NCI-H1930 (cell line): ENCODE data around the gene RASAL3.
"Not testable (repeated sequence)": the region's sequence is repeated elsewhere in the genome, so short reads cannot be mapped to it uniquely, and the experiment has no call there.

Experiments used
- DNase-seq, 2 experiments: peaks; one replicate each; lab custom pipeline; 2025; lab: John Stamatoyannopoulos, UW

The RASAL3 gene

DNA sequence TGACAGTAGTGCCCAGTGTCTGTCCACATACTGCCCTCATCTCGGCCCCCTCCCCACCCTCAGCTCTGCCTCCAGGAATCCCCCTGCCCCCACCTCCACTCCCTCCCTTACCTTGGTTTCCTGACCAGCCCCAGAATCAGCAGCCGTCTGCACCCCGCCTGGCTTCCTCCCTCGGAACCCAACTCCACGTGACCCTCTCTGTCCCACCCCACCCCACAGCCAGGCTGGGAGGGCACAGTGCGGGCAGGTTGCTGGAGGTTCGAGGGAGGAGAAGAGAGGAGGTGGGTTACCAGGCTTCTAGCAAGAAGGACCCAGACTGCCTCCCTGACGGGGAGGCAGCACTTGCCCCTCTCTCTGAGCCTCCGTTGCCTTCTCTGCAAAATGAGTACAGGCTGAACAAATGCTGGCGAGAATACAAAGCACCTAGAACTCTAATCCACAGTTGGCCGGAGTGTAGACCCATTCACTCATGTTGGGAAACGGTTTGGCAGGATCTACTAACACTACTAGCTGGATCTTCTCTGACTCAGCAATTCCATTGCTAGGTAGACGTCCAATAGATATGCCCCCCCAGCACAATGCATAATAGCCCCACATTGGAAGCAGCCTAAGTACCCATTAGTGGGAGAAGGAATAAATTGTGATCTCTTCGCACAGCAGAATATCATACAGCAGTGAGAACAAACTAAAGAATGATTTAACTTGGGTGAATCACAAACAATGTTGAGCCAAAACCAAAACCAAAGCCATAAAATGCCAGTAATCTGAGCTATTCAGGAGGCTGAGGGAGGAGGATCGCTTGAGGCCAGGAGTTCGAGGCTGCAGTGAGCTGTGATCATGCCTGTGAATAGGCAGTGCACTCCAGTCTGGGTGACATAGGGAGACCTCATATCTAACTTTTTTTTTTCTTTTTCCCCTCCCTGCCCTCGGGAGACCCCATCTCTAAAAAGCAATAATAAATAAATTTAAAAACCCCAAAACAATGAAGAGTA lies at the start of gene RASAL3:
Gene RASAL3 (minus strand): TSS at position 151 of the 992 bp plus-strand sequence. CDS start 186 bp downstream, outside the sequence.
- no peak for DNase-seq

GRCh38 chr19:15511671-15512424 lies 47.5 kb upstream of the RASAL3 start:
- DNase-seq = no peak

DNA sequence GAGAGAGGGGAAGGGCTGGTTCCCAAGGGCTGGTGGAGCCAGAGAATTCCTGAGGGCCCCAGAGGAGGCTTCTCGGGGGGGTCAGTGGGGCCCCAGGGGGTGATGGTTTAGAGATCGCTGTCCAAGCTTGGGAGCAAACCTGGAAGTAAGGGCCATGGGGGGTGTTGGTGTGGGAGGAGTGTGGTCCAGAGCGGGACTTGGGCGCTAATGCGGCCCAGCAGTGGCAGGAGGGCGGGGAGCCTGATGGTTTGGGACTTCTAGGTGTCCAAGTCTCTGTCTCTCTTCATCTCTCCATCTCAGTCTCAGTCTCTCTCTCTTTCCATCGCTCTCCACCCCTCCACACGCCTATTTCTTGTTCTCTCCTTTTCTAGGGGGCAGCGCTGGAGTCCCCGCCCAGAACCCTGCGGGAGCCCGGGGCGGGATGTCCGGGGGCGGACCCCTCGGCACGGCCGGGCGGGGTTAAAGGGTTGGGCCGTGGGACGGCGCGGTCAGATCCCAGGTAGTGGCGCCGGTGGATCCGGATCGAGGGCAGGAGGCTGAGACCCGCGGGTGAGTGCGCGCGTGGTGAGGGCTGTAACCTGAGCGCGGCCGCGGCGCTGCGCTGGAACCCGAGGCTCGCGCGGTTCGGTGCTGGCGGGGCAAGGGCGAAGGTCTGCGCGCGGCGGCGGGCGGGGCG lies 43.8 kb upstream of the RASAL3 start, which contains the start of gene CYP4F22:
Gene CYP4F22 (plus strand): TSS at position 491 of the 676 bp plus-strand sequence. CDS start 16,812 bp downstream, outside the sequence.
- no peak for DNase-seq

DNA sequence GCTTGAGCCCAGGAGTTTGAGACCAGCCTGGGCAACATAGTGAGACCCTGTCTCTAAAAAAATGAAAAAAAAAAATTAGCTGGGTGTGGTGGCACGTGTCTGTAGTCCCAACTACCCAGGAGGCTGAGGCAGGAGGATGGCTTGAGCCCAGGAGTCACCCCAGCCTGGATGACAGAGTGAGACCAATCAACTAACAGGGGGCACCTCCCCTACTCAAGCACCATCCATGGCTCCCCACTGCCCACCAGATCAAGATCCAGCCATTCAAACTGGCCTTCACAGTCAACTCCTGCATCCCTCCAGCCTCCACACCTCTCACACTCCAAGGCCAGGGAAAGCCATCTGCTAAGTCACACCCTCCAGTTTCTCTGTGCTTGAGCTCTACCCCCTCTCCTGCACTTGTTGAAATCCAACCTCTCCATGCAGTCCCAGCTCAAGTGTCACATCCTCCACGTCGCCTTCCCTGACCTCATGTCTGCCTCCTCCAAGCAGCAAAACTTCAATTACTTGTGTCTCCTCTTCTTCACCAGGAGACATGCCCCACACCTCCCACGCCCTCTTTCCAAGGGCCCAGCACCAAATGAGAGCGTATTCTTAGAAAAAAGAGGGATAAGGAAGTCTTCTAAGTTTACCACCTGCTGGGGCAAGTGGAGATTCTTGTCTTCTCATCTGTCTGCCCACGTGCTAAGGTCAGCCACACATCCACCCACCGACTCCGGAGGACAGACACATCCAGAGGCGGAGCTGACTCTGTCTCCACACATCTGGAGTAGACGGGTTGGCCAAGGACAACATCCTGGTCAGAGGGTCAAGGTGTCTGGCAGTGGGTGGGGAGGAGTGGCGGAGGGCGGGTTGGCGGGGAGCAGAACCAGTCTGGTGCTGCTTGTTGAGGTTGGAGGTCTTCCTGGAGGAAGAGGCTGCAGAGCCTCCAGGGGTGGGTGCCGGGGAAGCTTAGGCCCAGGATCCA lies 43.0 kb upstream of the RASAL3 start:
- no peak for DNase-seq

- no peak for DNase-seq
Measured at GRCh38 chr19:15506074-15506571, 41.8 kb upstream of the RASAL3 start.

DNA sequence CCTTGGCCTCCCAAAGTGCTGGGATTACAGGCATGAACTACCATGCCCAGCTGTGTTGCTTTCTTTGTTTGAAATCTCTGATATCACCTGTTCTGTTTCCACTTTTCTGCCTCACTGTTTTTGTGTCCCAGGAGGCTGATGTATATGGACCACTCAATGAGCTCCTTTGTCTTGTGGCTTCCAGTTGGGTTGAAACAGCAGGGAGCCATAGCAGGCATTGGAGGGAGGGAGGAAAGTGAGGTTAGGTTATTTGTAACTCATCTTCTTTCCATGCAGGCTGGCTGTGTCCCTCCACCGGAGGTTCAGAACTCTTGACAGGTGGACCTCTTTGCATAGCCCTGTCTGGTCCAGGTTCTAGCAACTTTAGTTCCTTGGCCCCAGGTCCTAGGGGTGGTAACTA lies 37.9 kb upstream of the RASAL3 start:
- no peak for DNase-seq

- DNase-seq = no peak
Measured at GRCh38 chr19:15501596-15501995, 37.3 kb upstream of the RASAL3 start.

DNA sequence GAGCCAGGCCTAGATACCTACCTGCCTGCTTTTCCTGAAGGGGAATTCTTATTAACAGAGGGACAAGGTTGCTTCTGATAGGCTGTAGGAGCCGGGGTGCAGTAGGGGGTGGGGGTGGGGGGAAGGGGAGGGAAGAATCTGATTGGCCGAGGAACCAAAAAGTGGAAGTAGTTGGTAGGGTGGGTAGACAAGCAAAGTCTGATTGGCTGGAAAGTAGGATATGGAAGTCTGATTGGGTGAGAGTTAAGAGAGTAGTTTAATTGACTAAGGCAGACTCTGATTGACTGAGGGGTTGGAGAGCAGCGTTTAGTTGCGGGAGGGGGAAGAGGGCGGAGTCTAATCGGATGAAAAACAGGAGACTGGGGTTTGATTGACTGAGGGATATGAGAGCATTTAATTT lies 34.6 kb upstream of the RASAL3 start:
- no peak for DNase-seq

DNA sequence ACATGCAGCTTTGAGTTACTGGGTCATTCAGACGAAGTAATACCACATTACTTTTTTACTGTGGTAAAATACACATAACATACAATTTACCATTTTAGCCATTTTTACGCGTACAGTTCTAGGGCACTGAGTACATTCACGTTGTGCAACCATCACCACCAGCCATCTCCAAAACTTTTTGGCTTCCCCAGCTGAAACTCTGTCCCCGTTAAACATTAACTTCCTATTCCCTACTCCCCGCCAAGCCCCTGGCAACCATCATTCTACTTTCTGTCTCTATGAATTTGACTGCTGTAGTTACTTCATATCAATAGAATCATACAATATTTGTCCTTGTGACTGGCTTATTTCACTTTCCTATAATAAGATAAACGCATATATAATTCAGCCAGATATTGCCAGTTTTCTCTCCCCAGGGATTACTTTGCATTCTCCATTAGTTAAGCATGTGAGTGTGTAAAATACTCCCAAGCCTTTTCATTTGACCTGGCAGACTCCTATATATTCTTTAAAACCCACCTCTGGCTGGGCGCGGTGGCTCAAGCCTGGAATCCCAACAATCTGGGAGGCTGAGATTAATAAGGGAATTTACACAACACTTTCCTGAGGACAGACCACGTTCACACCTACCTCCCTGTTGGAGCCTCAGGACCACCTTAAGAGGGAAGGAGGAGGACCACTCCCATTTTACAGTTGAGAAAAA lies 34.0 kb upstream of the RASAL3 start:
- DNase-seq = no peak

- no peak for DNase-seq
Measured at GRCh38 chr19:15495151-15495550, 30.8 kb upstream of the RASAL3 start.

GRCh38 chr19:15488489-15489226 lies 24.3 kb upstream of the RASAL3 start:
- no peak for DNase-seq

GRCh38 chr19:15487038-15487437 lies 22.7 kb upstream of the RASAL3 start:
- DNase-seq = no peak

GRCh38 chr19:15485768-15486167 lies 21.4 kb upstream of the RASAL3 start:
- not testable (repeated sequence) for DNase-seq

- DNase-seq = not testable (repeated sequence)
Measured at GRCh38 chr19:15480996-15481395, 16.7 kb upstream of the RASAL3 start.

- no peak for DNase-seq
Measured at GRCh38 chr19:15479391-15480345, 15.3 kb upstream of the RASAL3 start, which contains the start of gene PGLYRP2. Gene PGLYRP2 (minus strand): TSS chr19:15479501. CDS start chr19:15479371, 130 bp downstream.

- DNase-seq = no peak
Measured at GRCh38 chr19:15476325-15476724, 12.0 kb upstream of the RASAL3 start.

DNA sequence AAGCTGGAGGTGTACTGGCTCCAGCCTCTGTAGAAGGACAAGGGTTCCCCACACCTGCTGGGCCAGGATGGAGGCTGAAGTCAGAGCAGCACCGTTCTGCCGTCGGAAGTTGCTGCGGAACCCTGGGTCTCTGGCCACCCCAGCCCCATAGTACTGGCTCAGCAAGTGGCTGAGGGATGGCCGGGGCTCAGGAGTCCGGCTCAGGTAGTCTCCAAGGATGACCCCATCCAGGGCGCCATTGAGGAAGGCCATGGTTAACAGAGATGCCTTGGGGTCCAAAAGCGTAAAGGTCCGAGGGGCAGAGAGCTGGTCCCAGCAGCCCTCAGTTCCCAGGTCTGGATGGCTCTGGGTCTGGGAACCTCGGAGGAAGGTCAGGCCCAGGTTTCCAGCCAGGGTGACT lies 11.3 kb upstream of the RASAL3 start:
- DNase-seq = no peak

DNA sequence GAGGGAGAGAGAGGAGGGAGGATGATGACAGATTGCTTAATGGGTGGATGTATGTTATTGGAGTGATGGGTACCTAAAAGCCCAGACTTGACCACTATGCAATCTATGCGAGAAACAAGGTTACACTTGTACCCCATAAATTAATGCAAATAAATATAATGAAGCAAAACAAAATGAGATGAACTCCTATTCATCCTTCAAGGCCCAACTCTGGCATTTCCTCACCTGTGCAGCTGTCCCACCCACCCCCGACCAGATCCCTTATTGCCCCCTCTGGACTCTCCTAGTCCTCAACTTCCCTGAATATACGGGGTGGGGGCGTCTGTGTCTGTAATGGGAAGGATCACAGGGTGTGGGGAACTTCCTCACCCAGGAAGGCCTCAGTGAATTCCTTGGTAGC lies 10.8 kb upstream of the RASAL3 start:
- no peak for DNase-seq
